22Rv1 (cell line): Measurements from ENCODE around the gene ZNF689.

ENCODE experiments used
- H3K27ac ChIP-seq: fragments of 450-650 bp; 2 replicates; pipeline ENCODE4 v1.5.1; 2017
- ZFX ChIP-seq: fragments of 450-650 bp; IDR thresholded peaks from 2 replicates; pipeline ENCODE4 v1.6.1; 2017; ENCODE audit warnings: antibody characterized with exemption, borderline replicate concordance
- TF ChIP-seq, protein P1 (sequence below): fragments of 450-650 bp; IDR thresholded peaks from 2 replicates; pipeline ENCODE4 v1.5.1; 2017; ENCODE audit warnings: mild to moderate bottlenecking

ZNF689 gene

DNA sequence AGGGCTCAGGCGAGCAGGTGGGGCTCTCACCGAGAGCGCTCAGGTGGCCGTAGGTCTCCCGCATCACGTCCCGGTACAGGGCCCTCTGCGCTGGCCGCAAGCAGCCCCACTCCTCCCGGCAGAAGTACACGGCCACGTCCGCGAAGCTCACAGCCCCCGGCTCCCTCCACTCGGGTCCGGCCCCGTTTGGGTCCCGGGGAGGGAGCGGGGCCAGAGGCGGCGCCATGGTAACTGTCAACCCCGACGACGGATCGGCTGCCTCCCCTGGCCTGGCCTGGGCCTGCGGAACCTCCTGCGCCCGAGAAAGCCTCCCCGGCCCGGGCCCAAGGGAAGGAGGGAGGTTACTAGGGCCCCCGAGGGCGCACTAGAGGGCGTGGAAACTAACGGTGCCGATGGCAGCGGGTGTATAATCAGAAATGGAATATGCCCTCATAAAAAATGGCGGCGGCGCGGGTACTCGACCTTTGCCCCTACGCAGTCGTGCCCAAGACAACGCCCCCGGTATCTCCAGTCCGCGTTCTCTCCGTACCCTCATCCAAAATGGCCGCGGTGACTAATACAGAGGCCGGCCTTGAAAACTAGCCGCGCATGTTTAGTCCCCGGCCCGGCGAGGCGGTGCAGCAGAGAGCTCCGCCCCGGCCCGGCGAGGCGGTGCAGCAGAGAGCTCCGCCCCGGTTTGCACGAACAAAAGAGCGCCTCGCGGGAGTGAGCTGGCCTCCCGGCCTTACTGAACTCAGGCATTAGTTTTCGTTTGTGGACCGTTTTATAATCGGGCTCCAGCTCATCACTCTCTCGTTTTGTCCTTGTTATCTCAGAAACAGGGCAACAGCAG is 52.0 kb downstream of the ZNF689 start, which contains the start of gene ZNF764:
TSS of gene ZNF764 (minus strand) at position 418 of the 832 bp plus-strand sequence. CDS start at position 226, 192 bp downstream.
- TF ChIP-seq, protein P1, sequence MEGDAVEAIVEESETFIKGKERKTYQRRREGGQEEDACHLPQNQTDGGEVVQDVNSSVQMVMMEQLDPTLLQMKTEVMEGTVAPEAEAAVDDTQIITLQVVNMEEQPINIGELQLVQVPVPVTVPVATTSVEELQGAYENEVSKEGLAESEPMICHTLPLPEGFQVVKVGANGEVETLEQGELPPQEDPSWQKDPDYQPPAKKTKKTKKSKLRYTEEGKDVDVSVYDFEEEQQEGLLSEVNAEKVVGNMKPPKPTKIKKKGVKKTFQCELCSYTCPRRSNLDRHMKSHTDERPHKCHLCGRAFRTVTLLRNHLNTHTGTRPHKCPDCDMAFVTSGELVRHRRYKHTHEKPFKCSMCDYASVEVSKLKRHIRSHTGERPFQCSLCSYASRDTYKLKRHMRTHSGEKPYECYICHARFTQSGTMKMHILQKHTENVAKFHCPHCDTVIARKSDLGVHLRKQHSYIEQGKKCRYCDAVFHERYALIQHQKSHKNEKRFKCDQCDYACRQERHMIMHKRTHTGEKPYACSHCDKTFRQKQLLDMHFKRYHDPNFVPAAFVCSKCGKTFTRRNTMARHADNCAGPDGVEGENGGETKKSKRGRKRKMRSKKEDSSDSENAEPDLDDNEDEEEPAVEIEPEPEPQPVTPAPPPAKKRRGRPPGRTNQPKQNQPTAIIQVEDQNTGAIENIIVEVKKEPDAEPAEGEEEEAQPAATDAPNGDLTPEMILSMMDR = 0 out of 2 replicates have a peak, but pooled peaks have one; percentile 10
- TF ChIP-seq ZFX = no peak
- H3K27ac ChIP-seq = peak within 1 kb of the TSS; percentile 94

DNA sequence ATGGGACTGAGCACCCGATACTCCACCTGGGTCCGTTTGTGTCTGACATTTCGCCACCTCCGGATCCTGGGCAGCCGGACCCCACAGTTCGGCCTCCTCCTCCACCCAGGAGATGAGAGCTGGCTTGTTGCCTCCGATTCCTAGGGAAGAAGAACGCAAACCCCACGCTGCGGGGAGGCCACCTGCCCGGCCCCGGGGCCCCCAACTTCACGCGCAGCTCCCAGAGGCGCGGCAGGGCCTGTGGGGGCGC is 52.6 kb downstream of the ZNF689 start:
- H3K27ac ChIP-seq = peak overlapping the region; percentile 94
- TF ChIP-seq ZFX = no peak
- TF ChIP-seq, protein P1 = no peak

DNA sequence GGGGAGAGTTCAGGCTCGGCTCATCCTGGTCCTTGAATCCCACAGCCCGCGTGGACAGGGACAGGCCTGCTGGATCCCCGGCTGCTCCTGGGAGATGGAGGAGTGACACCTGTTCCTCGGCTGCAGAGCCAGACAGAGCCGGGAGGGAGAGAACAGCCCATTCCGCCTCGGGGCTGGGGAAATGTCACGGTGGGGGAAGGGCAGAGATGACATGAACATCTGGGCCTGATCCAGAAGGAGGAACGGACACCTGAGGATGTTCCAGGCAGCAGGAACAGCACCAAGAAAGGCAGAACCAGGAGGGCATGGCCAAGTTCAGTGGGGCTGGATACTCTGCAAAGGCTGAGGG is 54.1 kb downstream of the ZNF689 start:
- H3K27ac ChIP-seq = peak overlapping the region; percentile 94
- TF ChIP-seq, protein P1 = no peak
- no peak for TF ChIP-seq ZFX

DNA sequence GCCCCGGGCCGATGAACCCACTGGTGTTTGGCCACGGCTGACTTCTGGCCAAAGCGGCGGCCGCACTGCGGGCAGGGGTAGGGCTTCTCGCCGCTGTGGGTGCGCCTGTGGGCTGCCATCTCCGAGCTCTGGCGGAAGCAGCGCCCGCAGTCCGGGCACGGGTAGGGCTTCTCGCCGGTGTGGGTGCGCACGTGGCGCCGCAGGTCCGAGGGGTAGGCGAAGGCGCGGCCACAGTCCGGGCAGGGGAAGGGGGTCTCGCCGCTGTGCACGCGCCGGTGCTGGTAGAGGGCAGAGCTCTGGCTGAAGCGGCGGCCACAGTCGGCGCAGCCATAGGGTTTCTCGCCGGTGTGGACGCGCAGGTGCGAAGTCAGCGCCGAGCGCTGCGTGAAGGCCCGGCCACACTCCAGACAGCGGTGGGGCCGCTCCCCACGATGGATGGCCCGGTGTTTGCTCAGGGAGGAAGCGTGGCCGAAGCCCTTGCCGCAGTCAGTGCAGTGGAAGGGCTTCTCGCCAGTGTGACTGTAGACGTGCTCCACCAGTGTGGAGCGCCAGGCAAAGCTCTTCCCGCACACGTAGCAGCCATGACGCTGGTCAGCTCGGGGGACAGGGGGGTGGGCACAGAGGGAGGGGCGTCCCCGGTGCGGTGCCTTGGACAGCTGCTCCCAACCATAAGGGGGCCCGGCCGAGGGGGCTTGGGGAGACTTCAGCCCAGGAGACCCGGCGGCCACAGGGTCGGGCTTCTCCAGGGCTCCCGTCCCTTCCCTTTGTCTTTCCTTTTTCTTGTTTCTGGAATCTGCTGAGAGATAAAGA is 54.7 kb downstream of the ZNF689 start:
- TF ChIP-seq ZFX = no peak
- TF ChIP-seq, protein P1 = no peak
- H3K27ac ChIP-seq = peak overlapping the region; percentile 94

DNA sequence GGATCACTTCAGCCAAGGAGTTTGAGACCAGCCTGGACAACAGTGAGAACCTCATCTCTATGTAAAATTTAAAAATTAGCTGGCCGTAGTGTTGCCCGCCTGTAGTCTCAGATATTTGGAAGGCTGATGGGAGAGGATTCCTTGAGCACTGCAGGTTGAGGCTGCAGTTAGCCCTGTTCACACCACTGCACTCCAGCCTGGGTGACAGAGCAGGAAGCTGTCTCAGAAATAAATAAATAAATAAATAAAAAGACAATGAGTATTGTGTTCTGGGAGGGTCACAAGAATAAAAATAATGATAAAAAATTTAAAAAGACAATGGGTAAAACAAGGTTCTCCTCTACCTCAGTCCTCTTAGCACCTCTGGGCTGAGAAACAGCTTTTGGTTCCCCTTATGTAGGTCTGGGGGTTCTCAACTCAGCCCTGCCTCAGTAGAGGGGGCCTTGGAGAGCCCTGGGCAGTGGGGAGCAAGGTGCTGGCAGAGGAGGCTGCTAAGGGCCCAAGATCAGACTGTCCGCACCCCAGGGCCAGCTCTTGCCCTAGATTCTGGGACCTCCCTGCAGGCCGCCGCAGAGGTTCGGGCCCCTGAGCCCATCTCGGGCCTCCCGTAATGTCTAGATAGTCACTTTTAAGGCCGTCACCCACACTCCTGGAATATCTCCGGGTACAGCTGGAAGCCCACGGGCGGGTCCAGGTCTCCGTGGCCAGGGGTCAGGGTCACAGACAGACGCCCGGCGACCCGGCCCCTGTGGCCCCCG is 55.5 kb downstream of the ZNF689 start:
- no peak overlapping the region; the same call in 1 of the 2 replicates for H3K27ac ChIP-seq
- TF ChIP-seq, protein P1 = no peak
- TF ChIP-seq ZFX = no peak

DNA sequence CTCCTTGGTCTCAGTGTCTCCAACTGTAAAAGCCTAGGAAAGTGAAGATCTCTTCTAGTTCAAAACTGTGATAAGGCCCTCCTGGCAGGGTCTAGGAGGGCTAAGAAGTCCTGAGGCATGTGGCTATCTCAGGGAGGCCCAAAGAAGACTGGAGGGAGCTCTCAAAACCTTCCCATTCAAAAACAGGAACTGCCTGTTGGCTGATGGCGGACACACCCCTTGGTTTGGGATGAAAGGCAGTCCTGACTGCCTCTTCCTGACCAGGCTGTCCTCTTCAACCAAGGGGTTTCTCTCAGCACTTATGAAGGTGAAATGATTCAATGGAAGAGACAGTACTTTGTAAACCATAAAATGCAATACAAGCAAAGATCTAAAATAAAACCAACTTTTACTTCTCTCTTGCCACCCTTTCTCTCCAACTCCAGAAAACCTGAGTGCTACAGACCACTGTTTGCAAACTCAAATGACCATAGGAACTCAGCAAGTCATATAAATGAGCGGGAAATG is 56.7 kb downstream of the ZNF689 start:
- peak overlapping the region; percentile 26 for H3K27ac ChIP-seq
- no peak for TF ChIP-seq ZFX
- TF ChIP-seq, protein P1 = no peak
